Endothelial cell of umbilical vein (primary cell): ENCODE measurements around the gene GARS1.

ENCODE experiments used
- EZH2 ChIP-seq: IDR thresholded peaks from 2 replicates; pipeline ENCODE4 v1.6.1; 2012; ENCODE audit warnings: borderline replicate concordance, low read depth, mild to moderate bottlenecking, moderate library complexity, low read length, inconsistent platforms; ENCODE audit not compliant: severe bottlenecking
- FOS ChIP-seq: IDR thresholded peaks from 2 replicates; pipeline ENCODE4 v1.6.1; 2011; ENCODE audit warnings: mild to moderate bottlenecking, low read length, moderate library complexity, borderline replicate concordance; ENCODE audit not compliant: insufficient read depth
- GATA2 ChIP-seq: IDR thresholded peaks from 2 replicates; pipeline ENCODE4 v1.7.0; 2011; ENCODE audit warnings: low read depth, mild to moderate bottlenecking, moderate library complexity, mixed read lengths, low read length; ENCODE audit not compliant: insufficient read length, insufficient read depth
- JUN ChIP-seq: IDR thresholded peaks from 2 replicates; pipeline ENCODE4 v1.6.1; 2011; ENCODE audit warnings: borderline replicate concordance, low read depth; ENCODE audit not compliant: insufficient read length, insufficient read depth
- MYC ChIP-seq: IDR thresholded peaks from one replicate; pipeline ENCODE4 v1.6.1; 2011; ENCODE audit warnings: mild to moderate bottlenecking, low read depth, low read length
- POLR2A ChIP-seq: IDR thresholded peaks from 2 replicates; pipeline ENCODE4 v1.6.1; 2012; ENCODE audit warnings: low read depth, mild to moderate bottlenecking, control low read depth, low read length
- POLR2AphosphoS5 ChIP-seq: IDR thresholded peaks from 2 replicates; pipeline ENCODE4 v1.6.1; 2012; ENCODE audit warnings: low read depth, mild to moderate bottlenecking, control low read depth, low read length, moderate library complexity; ENCODE audit not compliant: insufficient read depth
- TF ChIP-seq, protein P1 (sequence below), 2 donors: IDR thresholded peaks; 1 replicate in 1 of 2; 2 replicates in 1 of 2; pipeline ENCODE4 v1.5.1; 2011; ENCODE audit warnings: low read length in 2 of 2, mild to moderate bottlenecking in 2 of 2, moderate library complexity in 2 of 2, control low read depth in 1 of 2, inconsistent platforms in 1 of 2, low read depth in 1 of 2; ENCODE audit not compliant: insufficient read depth in 1 of 2; ENCODE audit errors: extremely low read depth in 1 of 2
- TF ChIP-seq, protein P2 (sequence below): IDR thresholded peaks from 2 replicates; pipeline ENCODE4 v1.6.1; 2011; ENCODE audit not compliant: insufficient read depth, insufficient read length

DNA sequence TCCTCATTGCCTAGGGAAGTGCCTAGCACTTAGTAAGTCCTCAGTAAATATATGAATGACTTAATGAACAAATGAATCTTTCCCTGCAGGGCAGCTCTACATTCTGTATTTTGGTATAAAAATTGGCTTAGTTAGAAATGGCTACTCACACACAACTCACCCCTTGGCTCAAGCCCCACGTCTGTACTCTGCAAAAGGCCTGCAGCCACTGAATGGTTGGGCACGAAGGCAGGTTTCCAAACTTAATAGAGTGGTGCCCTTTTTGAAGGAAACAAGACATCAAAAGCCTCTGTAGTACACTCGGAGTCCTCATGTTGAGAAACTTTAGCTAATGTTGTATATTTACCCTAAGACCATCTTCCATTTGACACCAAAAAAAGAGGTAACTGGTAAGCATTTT, 51.0 kb downstream of the GARS1 start:
- TF ChIP-seq, protein P1, sequence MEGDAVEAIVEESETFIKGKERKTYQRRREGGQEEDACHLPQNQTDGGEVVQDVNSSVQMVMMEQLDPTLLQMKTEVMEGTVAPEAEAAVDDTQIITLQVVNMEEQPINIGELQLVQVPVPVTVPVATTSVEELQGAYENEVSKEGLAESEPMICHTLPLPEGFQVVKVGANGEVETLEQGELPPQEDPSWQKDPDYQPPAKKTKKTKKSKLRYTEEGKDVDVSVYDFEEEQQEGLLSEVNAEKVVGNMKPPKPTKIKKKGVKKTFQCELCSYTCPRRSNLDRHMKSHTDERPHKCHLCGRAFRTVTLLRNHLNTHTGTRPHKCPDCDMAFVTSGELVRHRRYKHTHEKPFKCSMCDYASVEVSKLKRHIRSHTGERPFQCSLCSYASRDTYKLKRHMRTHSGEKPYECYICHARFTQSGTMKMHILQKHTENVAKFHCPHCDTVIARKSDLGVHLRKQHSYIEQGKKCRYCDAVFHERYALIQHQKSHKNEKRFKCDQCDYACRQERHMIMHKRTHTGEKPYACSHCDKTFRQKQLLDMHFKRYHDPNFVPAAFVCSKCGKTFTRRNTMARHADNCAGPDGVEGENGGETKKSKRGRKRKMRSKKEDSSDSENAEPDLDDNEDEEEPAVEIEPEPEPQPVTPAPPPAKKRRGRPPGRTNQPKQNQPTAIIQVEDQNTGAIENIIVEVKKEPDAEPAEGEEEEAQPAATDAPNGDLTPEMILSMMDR (IDR thresholded peaks at IDR 0.05; ENCODE audit: extremely low read depth in 1 of 2, insufficient read depth in 1 of 2, low read depth in 1 of 2, low read length in 2 of 2): no peak
- no peak for TF ChIP-seq EZH2
- TF ChIP-seq POLR2AphosphoS5: no peak
- TF ChIP-seq, protein P2, sequence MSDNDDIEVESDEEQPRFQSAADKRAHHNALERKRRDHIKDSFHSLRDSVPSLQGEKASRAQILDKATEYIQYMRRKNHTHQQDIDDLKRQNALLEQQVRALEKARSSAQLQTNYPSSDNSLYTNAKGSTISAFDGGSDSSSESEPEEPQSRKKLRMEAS: no peak
- TF ChIP-seq POLR2A: no peak
- no peak for TF ChIP-seq MYC
- no peak for TF ChIP-seq FOS
- TF ChIP-seq JUN: no peak
- TF ChIP-seq GATA2: no peak
